ENCODE measurements around the gene MAP3K20.

The MAP3K20 gene

GRCh38 chr2:173134703-173135102 is 59.1 kb downstream of the MAP3K20 start:
- TF ChIP-seq SIN3A (IDR thresholded peaks at IDR 0.05; ENCODE audit: borderline replicate concordance, insufficient read depth, low read length) (no peak), TAF1 (IDR thresholded peaks at IDR 0.05; ENCODE audit: borderline replicate concordance, insufficient read depth, low read length) (no peak), POLR2AphosphoS5 (IDR thresholded peaks at IDR 0.05; ENCODE audit: low read depth, low read length) (no peak)

GRCh38 chr2:173136067-173136466 is 60.4 kb downstream of the MAP3K20 start:
- TF ChIP-seq SIN3A (IDR thresholded peaks at IDR 0.05; ENCODE audit: borderline replicate concordance, insufficient read depth, low read length) (no peak), POLR2AphosphoS5 (IDR thresholded peaks at IDR 0.05; ENCODE audit: low read depth, low read length) (no peak), FOXP2 (optimal IDR thresholded peaks at IDR 0.05; ENCODE audit: borderline replicate concordance, extremely low read depth, extremely low read length, insufficient read depth) (no peak), TAF1 (IDR thresholded peaks at IDR 0.05; ENCODE audit: borderline replicate concordance, insufficient read depth, low read length) (no peak)
- TF ChIP-seq, protein P1, sequence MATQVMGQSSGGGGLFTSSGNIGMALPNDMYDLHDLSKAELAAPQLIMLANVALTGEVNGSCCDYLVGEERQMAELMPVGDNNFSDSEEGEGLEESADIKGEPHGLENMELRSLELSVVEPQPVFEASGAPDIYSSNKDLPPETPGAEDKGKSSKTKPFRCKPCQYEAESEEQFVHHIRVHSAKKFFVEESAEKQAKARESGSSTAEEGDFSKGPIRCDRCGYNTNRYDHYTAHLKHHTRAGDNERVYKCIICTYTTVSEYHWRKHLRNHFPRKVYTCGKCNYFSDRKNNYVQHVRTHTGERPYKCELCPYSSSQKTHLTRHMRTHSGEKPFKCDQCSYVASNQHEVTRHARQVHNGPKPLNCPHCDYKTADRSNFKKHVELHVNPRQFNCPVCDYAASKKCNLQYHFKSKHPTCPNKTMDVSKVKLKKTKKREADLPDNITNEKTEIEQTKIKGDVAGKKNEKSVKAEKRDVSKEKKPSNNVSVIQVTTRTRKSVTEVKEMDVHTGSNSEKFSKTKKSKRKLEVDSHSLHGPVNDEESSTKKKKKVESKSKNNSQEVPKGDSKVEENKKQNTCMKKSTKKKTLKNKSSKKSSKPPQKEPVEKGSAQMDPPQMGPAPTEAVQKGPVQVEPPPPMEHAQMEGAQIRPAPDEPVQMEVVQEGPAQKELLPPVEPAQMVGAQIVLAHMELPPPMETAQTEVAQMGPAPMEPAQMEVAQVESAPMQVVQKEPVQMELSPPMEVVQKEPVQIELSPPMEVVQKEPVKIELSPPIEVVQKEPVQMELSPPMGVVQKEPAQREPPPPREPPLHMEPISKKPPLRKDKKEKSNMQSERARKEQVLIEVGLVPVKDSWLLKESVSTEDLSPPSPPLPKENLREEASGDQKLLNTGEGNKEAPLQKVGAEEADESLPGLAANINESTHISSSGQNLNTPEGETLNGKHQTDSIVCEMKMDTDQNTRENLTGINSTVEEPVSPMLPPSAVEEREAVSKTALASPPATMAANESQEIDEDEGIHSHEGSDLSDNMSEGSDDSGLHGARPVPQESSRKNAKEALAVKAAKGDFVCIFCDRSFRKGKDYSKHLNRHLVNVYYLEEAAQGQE (IDR thresholded peaks at IDR 0.05; ENCODE audit: insufficient read depth in 1 of 2, low read depth in 2 of 2, low read length in 2 of 2) = no peak

- TF ChIP-seq SIN3A (IDR thresholded peaks at IDR 0.05; ENCODE audit: borderline replicate concordance, insufficient read depth, low read length) = no peak
- no peak for TF ChIP-seq TAF1 (IDR thresholded peaks at IDR 0.05; ENCODE audit: borderline replicate concordance, insufficient read depth, low read length)
- TF ChIP-seq FOXP2 (optimal IDR thresholded peaks at IDR 0.05; ENCODE audit: borderline replicate concordance, extremely low read depth, extremely low read length, insufficient read depth) = no peak
- TF ChIP-seq POLR2AphosphoS5 (IDR thresholded peaks at IDR 0.05; ENCODE audit: low read depth, low read length) = no peak
- TF ChIP-seq, protein P1 (IDR thresholded peaks at IDR 0.05; ENCODE audit: insufficient read depth in 1 of 2, low read depth in 2 of 2, low read length in 2 of 2) = no peak
Observed at GRCh38 chr2:173136599-173136998, 61.0 kb downstream of the MAP3K20 start.

DNA sequence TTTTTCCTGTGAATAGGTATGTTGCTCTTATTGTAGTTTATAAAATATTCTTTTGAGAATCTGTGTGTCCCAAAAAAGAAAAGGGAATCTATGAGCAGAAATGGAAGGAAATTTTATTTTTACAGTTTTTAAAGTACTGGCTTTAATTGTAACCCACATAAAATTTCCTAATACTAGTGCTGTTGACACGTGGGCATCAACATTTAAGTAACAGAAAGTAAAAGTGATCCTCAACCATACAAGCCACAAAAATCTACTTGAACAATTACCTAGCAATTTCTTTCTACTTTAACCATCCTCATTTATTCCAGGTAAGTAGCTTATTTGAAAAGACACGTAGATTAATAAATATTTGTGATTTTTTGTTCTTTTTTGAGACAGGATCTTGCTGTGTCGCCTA is 62.0 kb downstream of the MAP3K20 start:
- TF ChIP-seq FOXP2 (optimal IDR thresholded peaks at IDR 0.05; ENCODE audit: borderline replicate concordance, extremely low read depth, extremely low read length, insufficient read depth) (no peak), POLR2AphosphoS5 (IDR thresholded peaks at IDR 0.05; ENCODE audit: low read depth, low read length) (no peak), TAF1 (IDR thresholded peaks at IDR 0.05; ENCODE audit: borderline replicate concordance, insufficient read depth, low read length) (no peak), SIN3A (IDR thresholded peaks at IDR 0.05; ENCODE audit: borderline replicate concordance, insufficient read depth, low read length) (no peak)
- TF ChIP-seq, protein P1 (IDR thresholded peaks at IDR 0.05; ENCODE audit: insufficient read depth in 1 of 2, low read depth in 2 of 2, low read length in 2 of 2) = no peak

DNA sequence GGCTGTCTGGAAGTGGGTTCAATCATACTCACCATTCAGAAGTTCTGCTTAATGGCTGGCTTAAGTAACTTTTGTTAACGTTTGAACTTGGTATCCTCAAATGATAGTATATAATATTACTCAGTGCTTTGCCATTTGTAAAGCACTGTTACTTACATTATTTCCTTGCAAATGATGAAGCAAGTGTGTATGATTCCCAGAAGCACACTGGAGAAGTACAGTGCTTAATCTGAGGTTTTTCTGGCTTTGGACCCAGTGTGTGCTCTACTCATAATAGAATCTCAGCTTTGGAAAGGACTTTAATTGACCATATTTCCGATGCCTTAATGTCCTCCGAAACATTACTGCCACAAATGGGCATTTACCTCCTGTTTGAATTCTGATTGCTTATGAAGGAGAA is 63.3 kb downstream of the MAP3K20 start:
- TF ChIP-seq, protein P1 (IDR thresholded peaks at IDR 0.05; ENCODE audit: insufficient read depth in 1 of 2, low read depth in 2 of 2, low read length in 2 of 2) = no peak
- TF ChIP-seq TAF1 (IDR thresholded peaks at IDR 0.05; ENCODE audit: borderline replicate concordance, insufficient read depth, low read length) (no peak), FOXP2 (optimal IDR thresholded peaks at IDR 0.05; ENCODE audit: borderline replicate concordance, extremely low read depth, extremely low read length, insufficient read depth) (no peak)

Data from PFSK-1 (cell line).